ENCODE results near the gene DBH. TPM values are rescaled to one million over a fixed set of nuclear protein-coding genes. Genes with fewer than 3 reads are reported as not detected.

DBH gene
- total RNA-seq, 1 donor from 2014 or later: not detected

DNA sequence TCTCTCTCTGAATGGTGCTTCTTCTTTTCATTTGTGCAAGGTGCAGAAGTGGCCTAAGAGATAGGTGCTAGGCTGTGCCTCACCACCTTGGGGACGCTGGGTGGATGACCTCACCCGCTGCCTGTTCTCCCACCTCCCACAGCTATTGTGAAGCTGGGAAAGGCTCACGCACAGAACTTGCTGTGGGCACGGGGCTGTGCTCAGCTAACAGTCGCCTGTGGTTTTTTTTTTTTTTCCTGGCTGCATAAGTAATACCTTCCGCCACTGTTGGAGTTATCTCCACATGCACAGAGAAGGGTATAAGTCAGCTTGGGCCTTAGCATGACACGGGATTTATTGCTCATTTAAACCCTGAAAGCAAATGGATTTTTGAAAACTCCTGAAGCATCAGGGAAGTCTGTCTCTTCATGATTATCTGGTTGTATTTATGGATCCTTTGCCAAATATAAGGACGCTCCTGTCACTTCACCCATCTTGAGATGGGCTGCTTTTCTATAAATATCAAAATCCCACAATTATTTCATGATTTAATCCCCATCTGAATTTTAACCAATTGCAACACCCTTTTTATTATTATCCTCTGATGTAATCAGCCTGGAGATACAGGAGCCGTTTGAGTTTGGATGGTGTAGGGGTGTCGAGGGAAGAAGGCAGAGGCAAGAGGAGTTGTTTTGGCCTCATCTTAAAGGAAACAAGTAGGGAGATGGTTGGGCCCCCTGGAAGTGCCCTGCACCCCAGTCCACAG lies 9.0 kb downstream of the DBH start:
- TF ChIP-seq, protein P1, sequence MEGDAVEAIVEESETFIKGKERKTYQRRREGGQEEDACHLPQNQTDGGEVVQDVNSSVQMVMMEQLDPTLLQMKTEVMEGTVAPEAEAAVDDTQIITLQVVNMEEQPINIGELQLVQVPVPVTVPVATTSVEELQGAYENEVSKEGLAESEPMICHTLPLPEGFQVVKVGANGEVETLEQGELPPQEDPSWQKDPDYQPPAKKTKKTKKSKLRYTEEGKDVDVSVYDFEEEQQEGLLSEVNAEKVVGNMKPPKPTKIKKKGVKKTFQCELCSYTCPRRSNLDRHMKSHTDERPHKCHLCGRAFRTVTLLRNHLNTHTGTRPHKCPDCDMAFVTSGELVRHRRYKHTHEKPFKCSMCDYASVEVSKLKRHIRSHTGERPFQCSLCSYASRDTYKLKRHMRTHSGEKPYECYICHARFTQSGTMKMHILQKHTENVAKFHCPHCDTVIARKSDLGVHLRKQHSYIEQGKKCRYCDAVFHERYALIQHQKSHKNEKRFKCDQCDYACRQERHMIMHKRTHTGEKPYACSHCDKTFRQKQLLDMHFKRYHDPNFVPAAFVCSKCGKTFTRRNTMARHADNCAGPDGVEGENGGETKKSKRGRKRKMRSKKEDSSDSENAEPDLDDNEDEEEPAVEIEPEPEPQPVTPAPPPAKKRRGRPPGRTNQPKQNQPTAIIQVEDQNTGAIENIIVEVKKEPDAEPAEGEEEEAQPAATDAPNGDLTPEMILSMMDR (IDR thresholded peaks at IDR 0.05): no peak
- no peak for DNase-seq (ENCODE audit: extremely low spot score, unreplicated experiment)
- Mint-ChIP-seq H3K36me3 (ENCODE audit: unreplicated experiment) (no peaks in the 10 kb centered on the region), H3K4me3 (ENCODE audit: unreplicated experiment) (no peak overlapping the region), H3K27me3 (ENCODE audit: unreplicated experiment) (peaks cover 59% of the 10 kb centered on the region), H3K27ac (ENCODE audit: unreplicated experiment) (no peak overlapping the region), H3K9me3 (ENCODE audit: unreplicated experiment) (no peaks in the 10 kb centered on the region), H3K4me1 (ENCODE audit: unreplicated experiment) (no peaks in the 10 kb centered on the region)

DNA sequence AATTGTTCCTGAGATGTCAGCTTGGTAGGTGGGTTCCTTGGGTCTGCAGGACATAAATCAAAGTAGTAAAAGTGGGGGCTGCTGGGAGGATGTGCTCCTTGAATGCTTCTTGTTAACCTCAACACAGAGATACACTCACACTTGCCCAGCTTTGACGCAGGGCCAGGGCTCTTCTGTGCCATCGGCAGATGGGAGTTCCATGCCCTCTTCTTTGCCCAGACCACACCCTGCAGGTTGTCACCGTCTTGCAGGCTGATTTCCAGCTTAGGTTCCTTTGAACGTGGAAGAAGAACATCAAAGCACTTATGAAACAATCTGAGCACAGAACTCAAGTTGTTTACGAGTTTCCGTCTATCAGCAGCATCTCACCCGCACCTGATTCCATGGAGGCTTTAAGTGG lies 11.0 kb downstream of the DBH start:
- DNase-seq (ENCODE audit: extremely low spot score, unreplicated experiment): no peak
- H3K4me3 Mint-ChIP-seq (ENCODE audit: unreplicated experiment): no peak overlapping the region
- no peak overlapping the region for H3K27ac Mint-ChIP-seq (ENCODE audit: unreplicated experiment)
- H3K27me3 Mint-ChIP-seq (ENCODE audit: unreplicated experiment): peaks cover 52% of the 10 kb centered on the region
- H3K4me1 Mint-ChIP-seq (ENCODE audit: unreplicated experiment): no peaks in the 10 kb centered on the region
- no peaks in the 10 kb centered on the region for H3K9me3 Mint-ChIP-seq (ENCODE audit: unreplicated experiment)
- no peaks in the 10 kb centered on the region for H3K36me3 Mint-ChIP-seq (ENCODE audit: unreplicated experiment)
- TF ChIP-seq, protein P1 (IDR thresholded peaks at IDR 0.05): no peak

DNA sequence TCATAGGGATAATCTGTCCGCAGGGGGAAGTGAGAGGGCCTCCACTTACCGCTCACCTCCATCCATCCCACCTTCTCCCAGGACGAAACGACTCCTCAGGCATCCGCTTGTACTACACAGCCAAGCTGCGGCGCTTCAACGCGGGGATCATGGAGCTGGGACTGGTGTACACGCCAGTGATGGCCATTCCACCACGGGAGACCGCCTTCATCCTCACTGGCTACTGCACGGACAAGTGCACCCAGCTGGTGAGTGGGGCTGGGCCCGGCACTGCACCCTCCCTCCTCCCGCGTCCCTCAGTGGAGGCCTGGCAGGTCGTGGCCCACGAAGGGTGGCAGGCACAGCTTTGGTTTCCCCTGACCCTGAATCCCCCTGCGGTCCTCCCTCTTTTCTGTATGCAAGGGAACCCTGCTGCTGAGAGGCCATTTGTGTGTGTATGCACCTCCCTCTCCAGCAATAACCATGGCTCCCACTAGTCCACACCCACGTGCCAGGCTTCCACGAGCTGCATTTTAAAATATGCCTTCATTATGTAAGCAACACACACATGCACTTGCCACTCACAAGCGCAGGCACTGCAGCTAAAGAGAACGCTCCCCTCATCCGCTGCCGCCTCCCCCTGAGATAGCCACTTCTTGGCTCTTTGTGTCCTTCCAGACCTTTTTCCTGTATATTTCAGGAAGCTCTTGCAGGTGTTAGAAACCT lies 11.8 kb downstream of the DBH start:
- H3K9me3 Mint-ChIP-seq (ENCODE audit: unreplicated experiment): no peaks in the 10 kb centered on the region
- H3K4me3 Mint-ChIP-seq (ENCODE audit: unreplicated experiment): no peak overlapping the region
- no peaks in the 10 kb centered on the region for H3K4me1 Mint-ChIP-seq (ENCODE audit: unreplicated experiment)
- no peak for DNase-seq (ENCODE audit: extremely low spot score, unreplicated experiment)
- TF ChIP-seq, protein P1 (IDR thresholded peaks at IDR 0.05): no peak
- no peaks in the 10 kb centered on the region for H3K36me3 Mint-ChIP-seq (ENCODE audit: unreplicated experiment)
- H3K27me3 Mint-ChIP-seq (ENCODE audit: unreplicated experiment): peaks cover 53% of the 10 kb centered on the region
- H3K27ac Mint-ChIP-seq (ENCODE audit: unreplicated experiment): no peak overlapping the region

DNA sequence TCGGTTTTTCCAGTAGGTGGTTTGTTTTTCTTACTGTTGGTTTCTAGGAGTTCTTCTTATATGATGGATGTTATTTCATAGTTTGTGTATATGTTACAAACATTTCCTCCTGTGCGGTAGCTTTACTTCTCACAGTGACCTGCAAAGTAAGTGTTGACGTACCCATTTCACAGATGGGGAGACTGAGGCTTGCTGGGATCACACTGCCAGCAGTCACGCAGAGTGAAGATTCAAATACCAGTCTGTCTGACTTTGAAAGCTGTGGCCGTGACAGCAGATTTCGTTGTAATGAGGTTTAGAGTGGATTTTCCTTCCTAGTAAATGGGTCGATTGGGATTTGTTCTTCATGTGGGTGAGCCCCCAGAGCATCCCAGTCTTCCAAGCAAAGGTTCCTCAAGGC lies 13.0 kb downstream of the DBH start:
- Mint-ChIP-seq H3K4me1 (ENCODE audit: unreplicated experiment) (no peaks in the 10 kb centered on the region), H3K9me3 (ENCODE audit: unreplicated experiment) (no peaks in the 10 kb centered on the region), H3K4me3 (ENCODE audit: unreplicated experiment) (no peak overlapping the region), H3K27ac (ENCODE audit: unreplicated experiment) (no peak overlapping the region), H3K27me3 (ENCODE audit: unreplicated experiment) (peaks cover 57% of the 10 kb centered on the region), H3K36me3 (ENCODE audit: unreplicated experiment) (no peaks in the 10 kb centered on the region)
- no peak for DNase-seq (ENCODE audit: extremely low spot score, unreplicated experiment)
- TF ChIP-seq, protein P1 (IDR thresholded peaks at IDR 0.05): no peak

DNA sequence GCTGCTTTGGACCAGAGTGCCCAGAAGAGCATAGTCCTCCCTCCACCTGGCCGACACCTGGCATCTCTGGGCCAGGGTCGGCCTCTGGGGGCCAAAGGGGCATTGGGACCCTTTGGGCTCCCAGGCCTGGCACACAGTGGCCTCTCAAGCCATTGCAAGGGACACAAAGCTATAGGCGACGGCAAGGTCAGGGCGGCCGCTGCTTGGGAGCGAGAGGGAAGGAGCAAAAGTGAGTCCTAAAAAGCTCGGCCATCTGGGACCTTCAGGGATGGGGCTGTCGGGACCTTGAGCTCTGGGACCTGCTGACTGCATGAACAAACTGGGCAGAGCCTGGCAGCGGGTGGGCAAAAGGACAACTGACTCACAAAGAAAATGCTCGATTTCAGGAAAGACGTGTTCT lies 13.9 kb downstream of the DBH start:
- H3K27ac Mint-ChIP-seq (ENCODE audit: unreplicated experiment): no peak overlapping the region
- H3K27me3 Mint-ChIP-seq (ENCODE audit: unreplicated experiment): peaks cover 50% of the 10 kb centered on the region
- TF ChIP-seq, protein P1 (IDR thresholded peaks at IDR 0.05): no peak

More for the DNA sequence above, 13.9 kb downstream of the DBH start:
- Mint-ChIP-seq H3K36me3 (ENCODE audit: unreplicated experiment) (no peaks in the 10 kb centered on the region), H3K4me3 (ENCODE audit: unreplicated experiment) (no peak overlapping the region), H3K9me3 (ENCODE audit: unreplicated experiment) (no peaks in the 10 kb centered on the region), H3K4me1 (ENCODE audit: unreplicated experiment) (no peaks in the 10 kb centered on the region)
- DNase-seq (ENCODE audit: extremely low spot score, unreplicated experiment): no peak
